ENCODE measurements around the gene FOXS1.

DNA sequence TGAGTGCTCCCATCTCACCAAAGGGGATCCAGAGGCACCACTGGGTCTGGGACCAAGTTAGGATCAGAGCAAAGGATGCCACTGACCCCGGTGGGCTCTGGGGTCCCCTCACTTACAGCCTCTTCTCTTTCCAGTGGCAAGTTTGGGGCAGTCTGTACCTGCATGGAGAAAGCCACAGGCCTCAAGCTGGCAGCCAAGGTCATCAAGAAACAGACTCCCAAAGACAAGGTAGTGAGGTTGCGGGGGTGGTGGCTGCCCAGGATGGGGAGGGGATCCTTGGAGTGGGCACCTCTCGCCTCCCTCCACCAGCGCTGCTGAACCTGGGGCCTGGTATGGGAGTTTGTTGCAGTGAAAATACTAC lies 21.3 kb downstream of the FOXS1 start:
- no peak for TF ChIP-seq CTCF (conservative IDR thresholded peaks at IDR 0.05; ENCODE audit: low read length)
- TF ChIP-seq EZH2phosphoT487 (IDR thresholded peaks at IDR 0.05; ENCODE audit: borderline replicate concordance), result no peak
